WTC11 (cell line): ENCODE data around the gene AQP9. TPM values are rescaled to one million over a fixed set of nuclear protein-coding genes. Genes with fewer than 3 reads are reported as not detected.

Experiments used
- ATAC-seq: fragments of 200-7000 bp; cut with Tn5 transposase; 2 replicates; pipeline ENCODE4 v1.10.0; 2021; ENCODE audit warnings: mild to moderate bottlenecking, moderate library complexity
- CTCF ChIA-PET: fragments of 300-600 bp; sonication (Branson Sonifier 250); formaldehyde crosslinking; loops from one replicate; lab custom pipeline; 2021; ENCODE audit warnings: antibody characterized with exemption; lab: Charles Lee
- POLR2A ChIA-PET: fragments of 350-600 bp; sonication (Branson Sonifier 250); formaldehyde crosslinking; loops from one replicate; lab custom pipeline; 2021; ENCODE audit warnings: antibody characterized with exemption; lab: Charles Lee
- DNase-seq: peaks from one replicate; pipeline ENCODE4 v3.0.0; 2021; ENCODE audit warnings: low spot score
- H3K27ac Mint-ChIP-seq: 2 replicates; pipeline ENCODE4 v1.8.0; 2021; ENCODE audit warnings: mixed read lengths
- H3K27me3 Mint-ChIP-seq: 2 replicates; pipeline ENCODE4 v1.8.0; 2021; ENCODE audit warnings: low read depth, mild to moderate bottlenecking, moderate library complexity, mixed read lengths
- H3K36me3 Mint-ChIP-seq: 2 replicates; pipeline ENCODE4 v1.8.0; 2021; ENCODE audit warnings: mixed read lengths
- H3K4me1 Mint-ChIP-seq: 2 replicates; pipeline ENCODE4 v1.8.0; 2022; ENCODE audit warnings: mixed read lengths
- H3K4me3 Mint-ChIP-seq: 2 replicates; pipeline ENCODE4 v1.8.0; 2021; ENCODE audit warnings: mild to moderate bottlenecking, moderate library complexity, mixed read lengths
- H3K9me3 Mint-ChIP-seq: 2 replicates; pipeline ENCODE4 v1.8.0; 2021; ENCODE audit warnings: mixed read lengths
- ATF1 ChIP-seq: sonication (generic); formaldehyde crosslinking; IDR thresholded peaks from 2 replicates; pipeline ENCODE4 v1.8.1; 2023; ENCODE audit warnings: mild to moderate bottlenecking, moderate library complexity, missing genetic modification reagents
- FOXJ3 ChIP-seq: sonication (generic); formaldehyde crosslinking; IDR thresholded peaks from 2 replicates; pipeline ENCODE4 v1.9.0; 2021; ENCODE audit warnings: missing genetic modification reagents, mild to moderate bottlenecking, borderline replicate concordance
- FOXP4 ChIP-seq: sonication (generic); formaldehyde crosslinking; IDR thresholded peaks from 2 replicates; pipeline ENCODE4 v1.8.0; 2022; ENCODE audit warnings: mild to moderate bottlenecking, missing genetic modification reagents
- GABPB1 ChIP-seq: sonication (generic); formaldehyde crosslinking; IDR thresholded peaks from 2 replicates; pipeline ENCODE4 v1.8.1; 2023; ENCODE audit warnings: mild to moderate bottlenecking, missing genetic modification reagents
- GRHL2 ChIP-seq: fragments of 250-450 bp; sonication (Bioruptor Pico); IDR thresholded peaks from 2 replicates; pipeline ENCODE4 v1.8.0; 2022; ENCODE audit warnings: mild to moderate bottlenecking, moderate library complexity; ENCODE audit not compliant: insufficient replicate concordance, severe bottlenecking
- GTF2I ChIP-seq: fragments of 250-450 bp; sonication (Bioruptor Pico); conservative IDR thresholded peaks from 2 replicates; pipeline ENCODE4 v1.4.0; 2021; ENCODE audit warnings: mild to moderate bottlenecking
- IRF2 ChIP-seq: sonication (generic); formaldehyde crosslinking; IDR thresholded peaks from 2 replicates; pipeline ENCODE4 v1.8.0; 2022; ENCODE audit warnings: low read depth, missing genetic modification reagents, borderline replicate concordance
- KAT7 ChIP-seq: sonication (generic); formaldehyde crosslinking; IDR thresholded peaks from 2 replicates; pipeline ENCODE4 v1.8.1; 2023; ENCODE audit warnings: missing genetic modification reagents, mild to moderate bottlenecking, borderline replicate concordance
- NFE2L1 ChIP-seq: sonication (generic); formaldehyde crosslinking; IDR thresholded peaks from 2 replicates; pipeline ENCODE4 v1.8.1; 2023; ENCODE audit warnings: missing genetic modification reagents
- PREB ChIP-seq: sonication (generic); formaldehyde crosslinking; IDR thresholded peaks from 2 replicates; pipeline ENCODE4 v1.8.1; 2022; ENCODE audit warnings: mild to moderate bottlenecking, missing genetic modification reagents, moderate library complexity, borderline replicate concordance
- SMAD4 ChIP-seq: sonication (generic); formaldehyde crosslinking; IDR thresholded peaks from 2 replicates; pipeline ENCODE4 v1.8.0; 2022; ENCODE audit warnings: mild to moderate bottlenecking, missing genetic modification reagents
- TEAD1 ChIP-seq: sonication (generic); formaldehyde crosslinking; IDR thresholded peaks from 2 replicates; pipeline ENCODE4 v1.8.0; 2022; ENCODE audit warnings: mild to moderate bottlenecking, missing genetic modification reagents
- TEAD4 ChIP-seq: sonication (generic); formaldehyde crosslinking; IDR thresholded peaks from 2 replicates; pipeline ENCODE4 v1.8.0; 2022; ENCODE audit warnings: mild to moderate bottlenecking, missing genetic modification reagents
- ZNF138 ChIP-seq: sonication (generic); formaldehyde crosslinking; conservative IDR thresholded peaks from 2 replicates; pipeline ENCODE4 v1.8.1; 2022; ENCODE audit warnings: mild to moderate bottlenecking, moderate library complexity, missing genetic modification reagents
- ZNF232 ChIP-seq: sonication (generic); formaldehyde crosslinking; IDR thresholded peaks from 2 replicates; pipeline ENCODE4 v1.8.0; 2022; ENCODE audit warnings: mild to moderate bottlenecking, missing genetic modification reagents
- ZNF317 ChIP-seq: sonication (generic); formaldehyde crosslinking; IDR thresholded peaks from 2 replicates; pipeline ENCODE4 v1.8.1; 2023; ENCODE audit warnings: low read depth, mild to moderate bottlenecking, moderate library complexity, missing genetic modification reagents, borderline replicate concordance
- ZNF416 ChIP-seq: fragments of 250-450 bp; sonication (Bioruptor Pico); IDR thresholded peaks from 2 replicates; pipeline ENCODE4 v1.9.0; 2021; ENCODE audit warnings: mild to moderate bottlenecking, inconsistent platforms
- total RNA-seq: library from RNA; stranded (reverse); gene quantifications from 3 replicates; pipeline ENCODE4 v1.2.3, GENCODE V29; 2021
- TF ChIP-seq, protein P1 (sequence below): sonication (generic); formaldehyde crosslinking; IDR thresholded peaks from 2 replicates; pipeline ENCODE4 v1.8.1; 2023; ENCODE audit warnings: mild to moderate bottlenecking, moderate library complexity, missing genetic modification reagents
- TF ChIP-seq, protein P2 (sequence below): fragments of 200-600 bp; IDR thresholded peaks from 2 replicates; pipeline ENCODE4 v1.8.0; 2022; ENCODE audit warnings: antibody characterized with exemption
- TF ChIP-seq, protein P3 (sequence below): sonication (generic); formaldehyde crosslinking; IDR thresholded peaks from 2 replicates; pipeline ENCODE4 v1.8.0; 2022; ENCODE audit warnings: mild to moderate bottlenecking, missing genetic modification reagents
- TF ChIP-seq, protein P4 (sequence below): sonication (generic); formaldehyde crosslinking; IDR thresholded peaks from 2 replicates; pipeline ENCODE4 v1.8.1; 2023; ENCODE audit warnings: mild to moderate bottlenecking, missing genetic modification reagents, moderate library complexity
- TF ChIP-seq, protein P5 (sequence below): sonication (generic); formaldehyde crosslinking; IDR thresholded peaks from 2 replicates; pipeline ENCODE4 v1.8.0; 2023; ENCODE audit warnings: mild to moderate bottlenecking, missing genetic modification reagents

Gene AQP9
- total RNA-seq, 1 experiment from 2014 or later: 0.07 TPM

GRCh38 chr15:58117619-58118018 is 20.6 kb upstream of the AQP9 start (continued):
- TF ChIP-seq ZNF138 (CRISPR knock-in tag) (no peak), ZNF232 (CRISPR knock-in tag) (no peak), GTF2I (CRISPR knock-in tag) (no peak), ZNF416 (CRISPR knock-in tag) (no peak), IRF2 (no peak), ZNF317 (CRISPR knock-in tag) (no peak), PREB (CRISPR knock-in tag) (no peak), FOXP4 (no peak)

DNA sequence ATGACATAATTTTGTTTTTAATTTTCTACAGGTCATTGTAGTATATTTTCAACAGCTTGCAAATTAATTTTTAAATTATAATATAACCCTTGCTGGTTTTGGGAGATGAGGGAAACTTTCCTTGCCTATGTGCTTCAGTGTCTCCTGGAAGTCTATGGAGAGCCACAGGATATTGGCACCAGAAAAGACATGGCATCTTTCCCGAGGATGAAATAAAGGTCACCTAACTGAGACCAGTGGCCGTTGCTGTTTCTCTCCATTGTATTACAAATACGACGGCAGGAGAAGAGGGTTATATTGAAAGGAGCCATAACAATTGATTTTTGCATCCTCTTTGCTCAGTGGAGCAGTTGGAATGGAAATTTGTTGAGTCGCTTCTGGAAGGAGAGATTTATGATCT is 19.9 kb upstream of the AQP9 start:
- Mint-ChIP-seq H3K36me3 (no peaks in the 10 kb centered on the region), H3K27me3 (no peaks in the 10 kb centered on the region), H3K4me3 (no peak overlapping the region), H3K27ac (no peak overlapping the region), H3K9me3 (peaks cover 5% of the 10 kb centered on the region; the same call in 1 of the 2 replicates), H3K4me1 (peaks cover 14% of the 10 kb centered on the region)
- DNase-seq: no peak
- no peak for ATAC-seq
- TF ChIP-seq GRHL2 (CRISPR knock-in tag): no peak
- no peak for TF ChIP-seq KAT7
- no peak for TF ChIP-seq TEAD4
- TF ChIP-seq, protein P1, sequence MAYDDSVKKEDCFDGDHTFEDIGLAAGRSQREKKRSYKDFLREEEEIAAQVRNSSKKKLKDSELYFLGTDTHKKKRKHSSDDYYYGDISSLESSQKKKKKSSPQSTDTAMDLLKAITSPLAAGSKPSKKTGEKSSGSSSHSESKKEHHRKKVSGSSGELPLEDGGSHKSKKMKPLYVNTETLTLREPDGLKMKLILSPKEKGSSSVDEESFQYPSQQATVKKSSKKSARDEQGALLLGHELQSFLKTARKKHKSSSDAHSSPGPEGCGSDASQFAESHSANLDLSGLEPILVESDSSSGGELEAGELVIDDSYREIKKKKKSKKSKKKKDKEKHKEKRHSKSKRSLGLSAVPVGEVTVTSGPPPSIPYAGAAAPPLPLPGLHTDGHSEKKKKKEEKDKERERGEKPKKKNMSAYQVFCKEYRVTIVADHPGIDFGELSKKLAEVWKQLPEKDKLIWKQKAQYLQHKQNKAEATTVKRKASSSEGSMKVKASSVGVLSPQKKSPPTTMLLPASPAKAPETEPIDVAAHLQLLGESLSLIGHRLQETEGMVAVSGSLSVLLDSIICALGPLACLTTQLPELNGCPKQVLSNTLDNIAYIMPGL (CRISPR knock-in tag): no peak
- no peak for TF ChIP-seq ATF1 (CRISPR knock-in tag)
- TF ChIP-seq, protein P2, sequence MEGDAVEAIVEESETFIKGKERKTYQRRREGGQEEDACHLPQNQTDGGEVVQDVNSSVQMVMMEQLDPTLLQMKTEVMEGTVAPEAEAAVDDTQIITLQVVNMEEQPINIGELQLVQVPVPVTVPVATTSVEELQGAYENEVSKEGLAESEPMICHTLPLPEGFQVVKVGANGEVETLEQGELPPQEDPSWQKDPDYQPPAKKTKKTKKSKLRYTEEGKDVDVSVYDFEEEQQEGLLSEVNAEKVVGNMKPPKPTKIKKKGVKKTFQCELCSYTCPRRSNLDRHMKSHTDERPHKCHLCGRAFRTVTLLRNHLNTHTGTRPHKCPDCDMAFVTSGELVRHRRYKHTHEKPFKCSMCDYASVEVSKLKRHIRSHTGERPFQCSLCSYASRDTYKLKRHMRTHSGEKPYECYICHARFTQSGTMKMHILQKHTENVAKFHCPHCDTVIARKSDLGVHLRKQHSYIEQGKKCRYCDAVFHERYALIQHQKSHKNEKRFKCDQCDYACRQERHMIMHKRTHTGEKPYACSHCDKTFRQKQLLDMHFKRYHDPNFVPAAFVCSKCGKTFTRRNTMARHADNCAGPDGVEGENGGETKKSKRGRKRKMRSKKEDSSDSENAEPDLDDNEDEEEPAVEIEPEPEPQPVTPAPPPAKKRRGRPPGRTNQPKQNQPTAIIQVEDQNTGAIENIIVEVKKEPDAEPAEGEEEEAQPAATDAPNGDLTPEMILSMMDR: no peak
- TF ChIP-seq, protein P3, sequence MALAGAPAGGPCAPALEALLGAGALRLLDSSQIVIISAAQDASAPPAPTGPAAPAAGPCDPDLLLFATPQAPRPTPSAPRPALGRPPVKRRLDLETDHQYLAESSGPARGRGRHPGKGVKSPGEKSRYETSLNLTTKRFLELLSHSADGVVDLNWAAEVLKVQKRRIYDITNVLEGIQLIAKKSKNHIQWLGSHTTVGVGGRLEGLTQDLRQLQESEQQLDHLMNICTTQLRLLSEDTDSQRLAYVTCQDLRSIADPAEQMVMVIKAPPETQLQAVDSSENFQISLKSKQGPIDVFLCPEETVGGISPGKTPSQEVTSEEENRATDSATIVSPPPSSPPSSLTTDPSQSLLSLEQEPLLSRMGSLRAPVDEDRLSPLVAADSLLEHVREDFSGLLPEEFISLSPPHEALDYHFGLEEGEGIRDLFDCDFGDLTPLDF (CRISPR knock-in tag): no peak
- no peak for TF ChIP-seq SMAD4 (CRISPR knock-in tag)
- TF ChIP-seq, protein P4, sequence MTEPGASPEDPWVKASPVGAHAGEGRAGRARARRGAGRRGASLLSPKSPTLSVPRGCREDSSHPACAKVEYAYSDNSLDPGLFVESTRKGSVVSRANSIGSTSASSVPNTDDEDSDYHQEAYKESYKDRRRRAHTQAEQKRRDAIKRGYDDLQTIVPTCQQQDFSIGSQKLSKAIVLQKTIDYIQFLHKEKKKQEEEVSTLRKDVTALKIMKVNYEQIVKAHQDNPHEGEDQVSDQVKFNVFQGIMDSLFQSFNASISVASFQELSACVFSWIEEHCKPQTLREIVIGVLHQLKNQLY: no peak
- TF ChIP-seq GABPB1 (CRISPR knock-in tag): no peak
- TF ChIP-seq, protein P5, sequence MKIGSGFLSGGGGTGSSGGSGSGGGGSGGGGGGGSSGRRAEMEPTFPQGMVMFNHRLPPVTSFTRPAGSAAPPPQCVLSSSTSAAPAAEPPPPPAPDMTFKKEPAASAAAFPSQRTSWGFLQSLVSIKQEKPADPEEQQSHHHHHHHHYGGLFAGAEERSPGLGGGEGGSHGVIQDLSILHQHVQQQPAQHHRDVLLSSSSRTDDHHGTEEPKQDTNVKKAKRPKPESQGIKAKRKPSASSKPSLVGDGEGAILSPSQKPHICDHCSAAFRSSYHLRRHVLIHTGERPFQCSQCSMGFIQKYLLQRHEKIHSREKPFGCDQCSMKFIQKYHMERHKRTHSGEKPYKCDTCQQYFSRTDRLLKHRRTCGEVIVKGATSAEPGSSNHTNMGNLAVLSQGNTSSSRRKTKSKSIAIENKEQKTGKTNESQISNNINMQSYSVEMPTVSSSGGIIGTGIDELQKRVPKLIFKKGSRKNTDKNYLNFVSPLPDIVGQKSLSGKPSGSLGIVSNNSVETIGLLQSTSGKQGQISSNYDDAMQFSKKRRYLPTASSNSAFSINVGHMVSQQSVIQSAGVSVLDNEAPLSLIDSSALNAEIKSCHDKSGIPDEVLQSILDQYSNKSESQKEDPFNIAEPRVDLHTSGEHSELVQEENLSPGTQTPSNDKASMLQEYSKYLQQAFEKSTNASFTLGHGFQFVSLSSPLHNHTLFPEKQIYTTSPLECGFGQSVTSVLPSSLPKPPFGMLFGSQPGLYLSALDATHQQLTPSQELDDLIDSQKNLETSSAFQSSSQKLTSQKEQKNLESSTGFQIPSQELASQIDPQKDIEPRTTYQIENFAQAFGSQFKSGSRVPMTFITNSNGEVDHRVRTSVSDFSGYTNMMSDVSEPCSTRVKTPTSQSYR (CRISPR knock-in tag): no peak
- TF ChIP-seq NFE2L1: no peak
- TF ChIP-seq TEAD1 (CRISPR knock-in tag): no peak
- TF ChIP-seq ZNF232 (CRISPR knock-in tag): no peak
- TF ChIP-seq FOXJ3 (CRISPR knock-in tag): no peak
- ChIA-PET CTCF (no interaction called here), POLR2A (no interaction called here)
